ENCODE measurements around the gene TP53I11.

DNA sequence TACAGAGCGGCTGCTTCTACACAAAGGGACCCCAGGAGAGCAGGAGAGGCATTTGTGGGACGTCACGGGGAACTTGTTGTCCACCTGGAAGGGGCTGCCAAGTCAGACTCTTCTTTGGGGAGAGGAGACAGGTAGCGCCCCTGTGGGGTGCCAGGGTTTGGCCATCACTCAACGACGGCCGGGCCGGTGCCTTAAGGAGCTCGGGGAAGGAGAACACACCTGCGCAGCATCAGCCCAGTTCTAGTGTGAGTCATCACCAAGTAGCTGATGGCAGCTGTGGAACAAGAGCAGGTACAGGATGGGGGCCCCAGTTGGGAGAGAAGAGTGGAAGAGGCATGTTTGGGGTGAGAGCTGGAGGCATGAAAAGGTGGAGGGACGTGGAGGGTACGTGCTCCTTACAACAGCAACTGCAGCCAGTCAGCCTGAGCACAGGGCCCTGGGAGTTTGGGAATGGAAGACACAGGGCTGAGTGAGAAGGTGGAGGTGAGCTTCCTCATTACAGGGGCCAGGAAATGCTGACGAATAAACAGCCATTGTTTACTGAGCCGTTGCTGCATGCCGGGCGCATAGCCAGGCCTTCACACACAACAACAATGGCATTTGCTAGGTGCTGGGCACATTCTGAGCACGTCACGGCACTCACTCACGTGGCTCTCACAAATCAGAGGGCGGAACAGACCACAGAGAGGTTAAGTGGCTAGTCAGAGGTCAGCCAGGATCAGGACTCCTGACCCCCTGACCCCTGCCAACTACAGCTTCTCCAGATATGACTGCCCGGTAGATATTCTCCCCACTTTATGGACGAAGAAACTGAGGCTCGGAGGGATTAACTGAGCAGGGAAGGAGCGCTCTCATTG is 29.1 kb upstream of the TP53I11 start:
- TF ChIP-seq, protein P1, sequence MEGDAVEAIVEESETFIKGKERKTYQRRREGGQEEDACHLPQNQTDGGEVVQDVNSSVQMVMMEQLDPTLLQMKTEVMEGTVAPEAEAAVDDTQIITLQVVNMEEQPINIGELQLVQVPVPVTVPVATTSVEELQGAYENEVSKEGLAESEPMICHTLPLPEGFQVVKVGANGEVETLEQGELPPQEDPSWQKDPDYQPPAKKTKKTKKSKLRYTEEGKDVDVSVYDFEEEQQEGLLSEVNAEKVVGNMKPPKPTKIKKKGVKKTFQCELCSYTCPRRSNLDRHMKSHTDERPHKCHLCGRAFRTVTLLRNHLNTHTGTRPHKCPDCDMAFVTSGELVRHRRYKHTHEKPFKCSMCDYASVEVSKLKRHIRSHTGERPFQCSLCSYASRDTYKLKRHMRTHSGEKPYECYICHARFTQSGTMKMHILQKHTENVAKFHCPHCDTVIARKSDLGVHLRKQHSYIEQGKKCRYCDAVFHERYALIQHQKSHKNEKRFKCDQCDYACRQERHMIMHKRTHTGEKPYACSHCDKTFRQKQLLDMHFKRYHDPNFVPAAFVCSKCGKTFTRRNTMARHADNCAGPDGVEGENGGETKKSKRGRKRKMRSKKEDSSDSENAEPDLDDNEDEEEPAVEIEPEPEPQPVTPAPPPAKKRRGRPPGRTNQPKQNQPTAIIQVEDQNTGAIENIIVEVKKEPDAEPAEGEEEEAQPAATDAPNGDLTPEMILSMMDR (IDR thresholded peaks at IDR 0.05), result no peak
- no peak for TF ChIP-seq EZH2 (IDR thresholded peaks at IDR 0.05; ENCODE audit: borderline replicate concordance, insufficient read depth, low read depth, low read length, poor library complexity, severe bottlenecking)

Measured in B cell (primary cell).